Stimulated activated CD8-positive, alpha-beta memory T cell treated with anti-CD3 and anti-CD28 coated beads, Interleukin-7, amount 100 ng/mL, for 48 hours (primary cell): Measurements from ENCODE around the gene SORL1.

Source experiments
- DNase-seq, 2 donors: peaks; one replicate each; pipeline ENCODE4 v3.0.0-alpha.2; 2020; ENCODE audit warnings: low read depth in 1 of 2; ENCODE audit errors: extremely low read depth in 1 of 2

SORL1 gene

GRCh38 chr11:121524233-121524631 is 72.1 kb downstream of the SORL1 start:
- no peak for DNase-seq

GRCh38 chr11:121525376-121525775 is 73.3 kb downstream of the SORL1 start:
- no peak for DNase-seq

- DNase-seq = no peak
These were observed 78.1 kb downstream of the SORL1 start for GRCh38 chr11:121530257-121530656.

- no peak for DNase-seq
These were observed 81.5 kb downstream of the SORL1 start for GRCh38 chr11:121533601-121534000.

GRCh38 chr11:121534131-121535093 is 82.3 kb downstream of the SORL1 start:
- DNase-seq = no peak

- DNase-seq = no peak
These were observed 83.1 kb downstream of the SORL1 start for GRCh38 chr11:121535129-121535796.

- DNase-seq = no peak
These were observed 84.0 kb downstream of the SORL1 start for GRCh38 chr11:121536126-121536525.

GRCh38 chr11:121538054-121538453 is 85.9 kb downstream of the SORL1 start:
- DNase-seq = no peak

- no peak for DNase-seq
These were observed 86.9 kb downstream of the SORL1 start for GRCh38 chr11:121539000-121539399.

- no peak for DNase-seq
These were observed 88.5 kb downstream of the SORL1 start for GRCh38 chr11:121540627-121541026.

- DNase-seq = no peak
These were observed 91.8 kb downstream of the SORL1 start for GRCh38 chr11:121543836-121544380.

GRCh38 chr11:121544956-121545355 is 92.8 kb downstream of the SORL1 start:
- DNase-seq = no peak

- no peak for DNase-seq
These were observed 95.5 kb downstream of the SORL1 start for GRCh38 chr11:121547574-121547973.

GRCh38 chr11:121550247-121551030 is 98.3 kb downstream of the SORL1 start:
- no peak for DNase-seq

- no peak for DNase-seq
These were observed 99.3 kb downstream of the SORL1 start for GRCh38 chr11:121551463-121551862.

GRCh38 chr11:121552154-121552553 is 100.0 kb downstream of the SORL1 start:
- no peak for DNase-seq

- no peak for DNase-seq
These were observed 100.5 kb downstream of the SORL1 start for GRCh38 chr11:121552644-121553043.

GRCh38 chr11:121553389-121553788 is 101.3 kb downstream of the SORL1 start:
- no peak for DNase-seq

- no peak for DNase-seq
These were observed 101.7 kb downstream of the SORL1 start for GRCh38 chr11:121553806-121554205.

GRCh38 chr11:121554552-121554951 is 102.4 kb downstream of the SORL1 start:
- no peak for DNase-seq

- DNase-seq = no peak
These were observed 103.0 kb downstream of the SORL1 start for GRCh38 chr11:121555121-121555520.
